Epidermal melanocyte (primary cell): ENCODE measurements around the gene MISFA.
"Not testable (repeated sequence)": the region's sequence is repeated elsewhere in the genome, so short reads cannot be mapped to it uniquely, and the experiment has no call there.

Experiments
- DNase-seq: peaks from one replicate; pipeline ENCODE4 v3.0.0; 2011; ENCODE audit warnings: low spot score; ENCODE audit not compliant: insufficient read length

Gene MISFA

DNA sequence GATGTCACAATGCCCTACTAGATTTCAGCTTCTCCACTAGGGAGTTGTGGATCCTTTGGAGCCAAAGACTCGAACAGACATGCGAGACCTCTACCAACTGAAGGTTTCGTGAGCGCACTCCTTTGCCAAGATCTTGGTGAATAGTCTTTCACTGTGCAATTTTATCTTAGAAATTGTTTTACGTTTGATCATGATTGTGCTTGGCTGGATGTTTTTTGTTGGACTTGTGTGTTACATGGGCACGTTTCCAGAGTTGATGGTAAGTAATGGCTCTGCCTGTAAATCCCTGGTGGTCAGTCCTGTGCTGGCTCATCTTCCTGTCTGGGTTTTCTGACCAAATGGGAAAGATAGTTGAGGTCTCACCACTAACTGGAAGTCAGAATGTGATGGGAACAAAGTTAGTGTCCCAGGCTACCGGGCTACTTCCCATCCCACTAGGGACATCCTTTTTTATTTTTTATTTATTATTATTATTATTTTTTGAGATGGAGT lies at the start of gene MISFA:
Gene MISFA, plus strand, starts transcription at position 51 of the 492 bp plus-strand sequence. Its CDS starts 140 bp downstream, at position 191.
- no peak for DNase-seq

DNA sequence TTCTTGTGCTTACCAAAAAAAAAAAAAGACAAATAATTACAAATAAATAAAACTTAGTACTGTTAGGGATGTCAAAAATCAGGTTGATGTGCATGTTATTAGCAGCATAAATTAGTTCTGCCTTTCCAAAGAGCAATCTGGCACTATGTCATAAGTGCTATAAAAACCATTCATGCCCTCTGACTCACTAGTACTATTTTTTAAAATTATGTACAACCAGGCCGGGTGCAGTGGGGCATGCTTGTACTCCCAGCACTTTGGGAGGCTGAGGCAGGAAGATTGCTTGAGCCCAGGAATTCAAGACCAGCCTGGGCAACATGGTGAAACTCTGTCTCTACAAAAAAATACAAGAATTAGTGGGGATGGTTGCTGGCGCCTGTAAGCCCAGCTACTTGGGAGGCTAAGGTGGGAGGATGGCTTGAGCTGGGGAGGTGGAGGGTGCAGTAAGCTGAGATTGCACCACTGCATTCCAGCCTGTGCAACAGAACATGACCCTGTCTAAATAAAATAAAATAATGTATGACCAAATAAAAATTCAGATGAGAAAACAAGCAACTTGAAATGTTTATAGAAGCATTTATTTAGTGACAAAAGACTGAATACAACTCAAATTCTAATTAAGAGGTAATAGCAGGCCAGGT lies 36.4 kb upstream of the MISFA start:
- DNase-seq: no peak

DNA sequence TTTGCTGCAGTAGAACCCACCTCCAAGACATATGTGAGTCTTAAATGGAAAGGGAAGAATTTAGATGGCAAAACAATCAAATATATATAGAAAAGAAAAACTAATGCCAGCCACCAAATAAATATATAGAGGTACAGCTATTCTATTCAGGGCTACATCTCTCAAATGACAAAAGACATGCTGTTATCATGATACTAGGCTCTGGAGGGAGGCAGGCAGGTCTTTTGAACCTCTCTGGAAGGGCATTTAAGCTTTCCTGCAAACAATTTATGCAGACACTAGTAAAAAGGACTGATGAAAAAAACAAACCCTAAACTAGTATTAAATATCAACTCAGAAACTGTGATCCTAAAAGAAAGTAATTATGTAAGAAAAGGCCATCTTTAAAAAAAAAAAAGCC lies 35.4 kb upstream of the MISFA start:
- DNase-seq: no peak

DNA sequence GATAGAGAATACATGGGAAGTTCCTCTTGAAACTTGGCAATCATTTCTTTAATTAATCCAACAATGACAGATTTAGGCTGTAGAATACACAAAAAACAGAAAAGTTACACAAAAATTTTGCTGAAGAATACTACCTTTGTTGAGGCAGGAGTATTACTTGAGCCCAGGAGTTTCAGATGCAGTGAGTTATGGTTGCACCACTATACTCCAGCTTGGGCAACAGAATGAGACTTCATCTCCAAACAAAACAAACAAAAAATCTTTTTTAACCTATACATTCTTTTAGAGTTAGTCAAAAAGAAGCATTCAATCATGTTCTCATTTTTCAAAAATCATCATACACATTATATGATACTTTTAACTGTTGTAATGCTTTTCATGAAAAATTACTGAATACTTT lies 33.2 kb upstream of the MISFA start:
- no peak for DNase-seq

DNA sequence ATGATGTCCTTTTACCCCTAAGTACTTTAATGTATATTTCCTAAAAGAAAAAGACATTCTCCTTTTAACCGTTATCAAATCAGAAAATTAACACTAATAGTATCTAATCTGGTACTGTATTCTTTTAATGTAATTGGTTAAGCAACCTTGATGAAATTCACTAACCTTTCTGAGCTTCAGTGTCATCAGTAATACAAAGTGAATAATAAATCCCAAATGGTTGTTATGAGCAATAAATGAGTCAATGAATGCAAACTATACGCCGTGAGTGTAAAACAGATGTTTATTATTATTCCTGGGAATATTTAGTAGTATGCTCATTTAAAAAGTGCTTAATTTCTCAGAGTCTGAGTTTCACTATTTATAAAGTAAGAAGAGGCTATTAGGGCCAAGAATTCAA lies 32.5 kb upstream of the MISFA start:
- DNase-seq: no peak

DNA sequence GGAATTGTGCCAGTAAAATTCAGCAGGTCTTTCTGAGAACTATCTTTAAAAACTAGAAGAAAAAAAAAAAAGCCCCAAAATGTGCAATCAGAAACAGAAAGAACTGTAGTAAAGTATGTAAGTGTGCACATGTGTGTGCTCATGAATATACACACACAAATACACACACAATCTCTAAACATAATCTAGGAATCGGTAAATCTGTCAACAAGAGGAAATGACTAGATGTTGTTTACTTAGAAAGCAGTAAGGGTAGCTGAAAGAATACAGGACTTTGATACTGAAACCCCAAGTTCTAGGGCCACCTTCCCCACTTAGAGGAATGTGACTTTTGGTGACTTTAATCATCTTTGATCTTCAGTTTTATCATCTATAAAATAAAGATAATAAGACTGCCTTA lies 24.2 kb upstream of the MISFA start:
- DNase-seq: no peak

DNA sequence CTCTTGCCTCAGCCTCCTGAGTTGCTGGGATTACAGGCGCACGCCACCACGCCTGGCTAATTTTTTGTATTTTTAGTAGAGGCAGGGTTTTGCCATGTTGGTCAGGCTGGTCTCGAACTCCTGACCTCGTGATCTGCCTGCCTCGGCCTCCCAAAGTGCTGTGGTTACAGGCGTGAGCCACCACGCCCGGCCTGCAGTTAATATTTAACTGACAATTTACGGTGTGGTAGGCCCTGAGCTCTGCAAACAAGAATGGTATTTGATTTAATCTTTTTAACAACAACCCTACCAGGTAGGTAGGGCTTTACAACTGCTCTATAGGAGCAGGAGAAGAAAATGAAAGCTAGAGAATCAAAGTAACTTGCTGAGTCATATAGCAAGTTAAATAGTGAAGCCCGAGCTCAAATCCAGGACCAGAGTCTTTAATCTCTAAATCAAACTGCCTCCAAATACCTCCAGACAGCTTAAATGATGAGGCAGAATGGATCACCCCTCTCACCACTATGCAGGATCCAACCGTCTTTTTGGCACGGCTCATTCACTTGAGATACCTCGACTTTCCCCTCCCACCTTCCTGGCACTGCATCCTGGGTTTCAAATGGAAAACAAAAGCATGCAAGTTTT lies 20.5 kb upstream of the MISFA start:
- no peak for DNase-seq

DNA sequence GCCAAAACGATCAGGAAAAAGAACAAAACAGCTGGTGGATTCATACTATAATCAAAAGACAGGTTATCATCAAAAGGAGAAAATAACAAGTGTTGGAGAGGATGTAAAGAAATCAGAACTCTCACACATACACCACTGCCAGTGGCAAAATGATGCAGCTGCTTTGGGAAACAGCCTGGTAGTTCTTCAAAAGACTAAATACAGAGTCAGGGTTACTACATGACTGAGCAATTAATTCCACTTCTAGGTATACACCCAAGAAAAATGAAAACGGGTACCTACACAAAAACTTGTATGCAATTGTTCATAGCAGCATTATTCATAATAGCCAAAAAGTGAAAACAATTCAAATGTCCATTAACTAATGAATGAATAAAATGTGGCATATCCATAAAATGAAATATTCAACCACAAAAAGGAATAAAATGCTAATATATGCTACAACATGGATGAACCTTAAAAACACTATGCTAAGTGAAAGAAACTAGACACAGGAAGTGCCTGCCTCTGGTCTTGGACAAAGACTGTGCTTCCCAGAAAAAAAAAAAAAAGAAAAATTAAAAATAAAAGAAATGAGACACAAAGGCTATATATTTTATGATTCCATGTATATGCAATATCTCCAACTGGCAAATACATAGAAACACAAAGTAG lies 19.3 kb upstream of the MISFA start:
- no peak for DNase-seq

DNA sequence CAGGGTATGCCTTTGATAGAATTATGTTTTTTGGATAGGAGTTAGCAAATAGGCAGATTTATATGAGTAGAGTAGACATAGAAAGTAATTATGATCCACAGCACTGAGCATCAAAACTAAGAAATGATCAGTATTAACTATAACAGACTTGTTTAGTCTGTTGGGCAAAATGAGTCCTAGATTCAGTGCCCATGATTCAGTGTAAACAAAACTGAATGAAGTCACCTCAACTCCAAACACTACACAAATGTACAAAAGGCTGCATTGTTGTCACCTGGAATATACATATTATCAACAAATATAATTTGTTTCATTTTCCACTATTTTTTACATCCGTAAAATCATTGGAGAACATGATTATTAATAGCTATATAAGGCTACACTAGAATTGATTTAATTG lies 17.8 kb upstream of the MISFA start:
- no peak for DNase-seq

DNA sequence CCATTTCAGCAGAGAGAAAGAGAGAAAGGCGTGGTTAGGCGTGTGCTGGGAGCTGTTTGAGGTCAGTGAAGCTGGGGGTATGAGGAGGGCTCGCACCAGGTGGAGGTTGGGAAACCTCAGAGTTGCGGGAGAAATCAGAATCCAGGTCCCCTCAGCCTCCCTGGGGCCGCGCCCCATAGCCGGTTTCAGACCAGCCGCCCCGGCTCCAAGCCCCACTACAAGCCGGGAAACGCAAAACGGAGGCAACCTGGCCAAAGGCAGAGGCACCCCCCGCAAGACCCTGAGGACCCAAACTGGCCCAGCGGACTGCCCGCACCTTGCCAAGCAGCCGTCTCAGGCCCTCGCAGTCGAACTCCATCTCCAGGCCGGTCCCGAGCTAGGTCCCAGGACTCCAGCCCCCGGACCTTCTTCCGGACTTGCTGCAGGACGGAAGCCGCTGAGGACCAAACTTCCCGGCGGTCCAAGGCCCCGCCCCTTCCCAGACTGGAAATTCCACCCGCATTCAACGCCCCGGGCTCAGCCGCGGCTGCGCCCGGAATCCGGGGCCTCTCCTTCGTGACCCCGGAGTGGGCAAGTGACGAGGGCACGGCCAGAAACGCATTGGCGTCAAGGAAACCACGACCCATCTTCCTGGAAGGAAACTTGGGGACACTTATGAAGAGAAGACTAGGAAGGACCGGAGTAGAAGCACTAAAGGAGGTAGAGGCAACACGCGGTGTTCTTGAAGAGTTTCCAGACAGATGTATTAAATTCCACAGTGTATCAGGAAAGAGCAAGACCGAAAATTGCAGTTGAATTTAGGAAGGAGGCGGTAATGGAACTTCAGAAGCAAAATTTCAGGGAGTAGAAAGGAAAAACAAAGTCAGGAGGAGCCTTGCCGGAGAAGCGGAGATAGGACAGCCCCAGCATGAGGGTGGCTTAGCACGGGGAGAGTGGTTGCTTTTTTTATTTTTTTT lies 11.0 kb upstream of the MISFA start, which contains the start of gene UEVLD:
Gene UEVLD, minus strand, starts transcription at position 438 of the 956 bp plus-strand sequence. Its CDS starts 80 bp downstream, at position 358.
- DNase-seq: peak; percentile 98

DNA sequence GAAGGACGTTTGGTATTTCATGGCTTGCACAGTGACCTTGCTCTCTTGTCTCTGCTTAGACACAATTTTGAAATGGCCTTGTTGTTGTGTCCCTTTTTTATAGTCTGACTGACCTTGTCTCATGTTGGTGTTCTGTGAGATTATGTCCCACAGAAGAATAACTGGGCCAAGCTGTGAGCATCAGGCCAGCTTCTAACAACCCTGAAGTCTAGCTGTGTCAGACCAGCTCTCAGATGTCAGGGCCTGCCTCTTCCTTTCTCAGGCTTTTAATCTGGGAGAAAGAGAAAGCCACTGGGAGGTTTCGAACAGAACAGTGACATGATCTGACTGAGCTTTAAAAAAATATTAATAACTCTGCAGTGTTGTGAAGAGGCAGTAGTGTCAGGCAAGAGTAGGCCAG lies 9.0 kb upstream of the MISFA start:
- DNase-seq: no peak

DNA sequence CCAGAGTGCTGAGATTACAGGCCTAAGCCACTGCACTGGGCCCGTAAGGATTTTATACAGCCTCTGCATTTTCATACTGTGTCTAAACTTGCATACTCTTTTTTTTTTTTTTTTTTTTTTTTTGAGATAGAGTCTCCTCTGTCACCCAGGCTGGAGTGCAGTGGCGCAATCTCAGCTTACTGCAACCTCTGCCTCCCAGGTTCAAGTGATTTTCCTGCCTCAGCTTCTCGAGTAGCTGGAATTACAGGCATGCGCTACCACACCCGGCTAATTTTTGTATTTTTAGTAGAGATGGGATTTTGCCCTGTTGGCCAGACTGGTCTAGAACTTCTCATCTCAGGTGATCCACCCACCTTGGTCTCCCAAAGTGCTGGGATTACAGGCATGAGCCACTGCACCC lies 5.5 kb upstream of the MISFA start:
- not testable (repeated sequence) for DNase-seq

DNA sequence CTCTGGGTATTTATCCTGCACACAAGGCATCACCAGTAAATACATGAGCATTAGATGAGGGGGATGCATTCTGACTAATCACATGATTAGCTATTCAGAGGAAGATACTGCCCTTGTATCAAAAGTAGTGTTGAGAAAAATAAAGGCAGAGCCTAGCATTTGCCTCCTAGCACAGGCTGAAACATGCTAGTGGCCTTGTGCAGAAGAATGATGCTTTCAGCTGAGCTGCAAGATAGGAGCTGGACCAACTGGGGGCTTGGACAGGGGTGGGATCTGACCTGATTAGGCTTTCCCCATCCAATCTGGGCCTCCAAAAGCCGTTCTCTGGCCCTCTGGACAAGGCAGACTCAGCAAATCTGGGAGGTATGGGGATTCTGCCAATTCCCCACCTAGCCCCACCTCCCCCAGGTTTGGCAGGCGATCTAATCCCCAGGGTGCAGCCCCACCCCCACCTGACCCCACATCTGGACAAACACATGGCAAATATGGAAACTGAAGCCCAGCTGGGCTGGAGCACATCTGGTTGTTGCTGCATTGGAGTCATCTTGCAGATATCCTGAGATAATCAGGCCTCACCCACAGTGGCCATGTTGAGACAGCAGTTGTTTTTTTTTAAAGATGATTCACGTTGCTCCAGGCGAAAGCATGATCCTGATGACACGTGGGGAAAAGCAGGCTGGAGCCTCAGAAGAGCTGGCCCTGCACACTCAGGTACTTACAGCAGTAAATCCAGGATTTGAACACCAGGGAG lies 4.4 kb upstream of the MISFA start:
- DNase-seq: no peak

DNA sequence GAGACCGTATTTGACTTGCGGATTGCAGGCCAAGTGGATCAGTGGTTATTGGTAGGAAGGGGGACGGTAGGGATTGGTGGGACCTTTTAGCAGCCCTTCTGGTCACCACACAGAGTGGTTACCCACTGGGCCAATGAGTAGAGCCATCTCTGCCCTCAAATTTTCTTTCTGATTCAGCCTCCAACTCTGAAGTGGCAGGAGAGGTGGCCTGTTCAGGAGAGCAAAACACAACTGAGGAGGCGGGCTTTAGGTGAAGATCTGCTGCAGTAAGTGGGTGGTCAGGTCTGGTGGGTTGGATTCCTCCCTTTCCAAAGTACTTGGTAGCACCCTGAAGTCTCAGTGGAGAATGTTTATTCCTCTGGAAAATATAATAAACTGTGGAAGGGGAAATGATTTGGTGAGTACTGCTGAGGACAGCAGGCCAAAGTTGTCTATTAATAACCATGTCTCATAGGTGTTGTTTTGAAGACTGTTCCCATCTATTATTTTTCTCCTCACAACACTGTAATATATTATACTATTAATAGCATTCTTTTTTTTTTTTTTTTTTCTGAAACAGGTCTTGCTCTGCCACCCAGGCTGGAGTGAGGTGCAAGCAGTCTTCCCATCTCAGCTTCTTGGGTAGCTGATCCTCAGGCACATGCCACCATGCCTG lies 1.5 kb downstream of the MISFA start:
- no peak for DNase-seq

DNA sequence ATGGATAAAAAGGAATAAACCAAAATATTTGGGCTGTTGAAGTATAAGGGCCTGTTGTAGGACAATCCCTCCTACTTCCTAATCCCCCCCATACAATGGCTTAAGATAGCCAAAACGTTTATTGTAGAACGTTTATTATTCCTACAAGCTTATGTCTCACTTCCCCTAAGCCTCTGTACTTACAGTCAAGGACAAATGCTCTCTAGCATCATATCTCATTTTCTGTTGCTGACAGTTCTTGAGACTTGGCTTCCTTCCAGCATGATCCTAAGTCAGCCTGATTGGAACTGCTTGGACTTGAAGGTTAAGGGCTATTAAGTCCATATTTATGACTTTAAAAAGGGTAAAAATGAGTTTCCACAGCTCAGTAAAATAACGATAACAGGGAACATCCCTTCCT lies 8.8 kb downstream of the MISFA start:
- DNase-seq: no peak

DNA sequence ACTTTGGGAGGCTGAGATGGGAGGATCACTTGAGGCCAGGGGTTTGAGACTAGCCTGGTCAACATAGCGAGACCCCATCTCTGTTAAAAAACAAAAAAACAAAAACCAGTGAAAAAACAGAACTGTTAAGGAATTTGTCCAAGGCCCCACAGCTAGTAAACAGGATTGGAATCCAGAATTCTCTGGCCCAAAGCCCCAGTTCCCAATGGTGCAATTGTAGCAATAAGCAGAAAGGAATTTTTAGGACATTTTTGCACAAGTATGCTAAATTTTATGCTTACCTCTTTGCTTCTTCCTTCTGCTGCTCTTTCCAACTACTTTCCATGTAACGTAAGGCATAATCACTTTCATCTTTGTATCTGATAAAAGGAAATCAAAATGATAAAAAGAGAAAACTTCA lies 11.6 kb downstream of the MISFA start:
- no peak for DNase-seq

DNA sequence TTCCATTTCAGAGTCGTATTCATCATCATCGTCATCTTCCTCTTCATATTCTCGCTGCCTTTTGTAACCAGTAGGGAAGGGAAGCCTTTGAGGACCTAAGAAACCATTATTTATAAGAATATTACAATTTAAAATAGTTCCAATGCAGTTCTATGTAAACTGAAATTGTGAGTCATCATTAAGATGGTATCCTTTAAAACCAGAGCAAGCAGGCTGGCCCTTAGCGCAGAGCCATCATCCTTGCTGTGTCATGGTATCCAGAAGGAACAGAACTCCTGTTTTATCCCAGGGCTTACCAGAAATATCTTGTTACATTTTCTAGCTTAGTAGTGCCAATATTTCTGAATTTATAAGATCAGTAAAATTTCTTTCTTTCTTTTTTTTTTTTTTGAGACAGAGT lies 12.8 kb downstream of the MISFA start:
- no peak for DNase-seq

DNA sequence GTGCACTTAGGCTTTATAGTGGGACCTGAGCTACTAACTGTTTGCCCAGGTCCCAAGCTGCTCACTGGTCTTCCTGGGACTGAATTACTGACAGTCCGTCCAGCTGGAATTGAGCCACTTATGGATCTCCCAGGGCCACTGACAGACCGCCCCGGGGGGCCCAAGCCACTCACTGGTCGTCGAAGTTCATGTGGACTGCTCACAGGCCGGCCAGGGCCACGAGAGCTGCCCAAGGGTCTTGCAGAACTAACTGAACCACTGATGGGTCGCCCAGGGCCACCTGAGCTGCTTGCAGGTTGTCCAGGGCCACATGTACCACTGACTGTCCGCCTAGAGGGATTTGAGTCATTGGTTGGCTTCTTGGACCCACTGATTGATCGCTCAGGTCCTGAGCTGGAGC lies 15.1 kb downstream of the MISFA start:
- DNase-seq: no peak

DNA sequence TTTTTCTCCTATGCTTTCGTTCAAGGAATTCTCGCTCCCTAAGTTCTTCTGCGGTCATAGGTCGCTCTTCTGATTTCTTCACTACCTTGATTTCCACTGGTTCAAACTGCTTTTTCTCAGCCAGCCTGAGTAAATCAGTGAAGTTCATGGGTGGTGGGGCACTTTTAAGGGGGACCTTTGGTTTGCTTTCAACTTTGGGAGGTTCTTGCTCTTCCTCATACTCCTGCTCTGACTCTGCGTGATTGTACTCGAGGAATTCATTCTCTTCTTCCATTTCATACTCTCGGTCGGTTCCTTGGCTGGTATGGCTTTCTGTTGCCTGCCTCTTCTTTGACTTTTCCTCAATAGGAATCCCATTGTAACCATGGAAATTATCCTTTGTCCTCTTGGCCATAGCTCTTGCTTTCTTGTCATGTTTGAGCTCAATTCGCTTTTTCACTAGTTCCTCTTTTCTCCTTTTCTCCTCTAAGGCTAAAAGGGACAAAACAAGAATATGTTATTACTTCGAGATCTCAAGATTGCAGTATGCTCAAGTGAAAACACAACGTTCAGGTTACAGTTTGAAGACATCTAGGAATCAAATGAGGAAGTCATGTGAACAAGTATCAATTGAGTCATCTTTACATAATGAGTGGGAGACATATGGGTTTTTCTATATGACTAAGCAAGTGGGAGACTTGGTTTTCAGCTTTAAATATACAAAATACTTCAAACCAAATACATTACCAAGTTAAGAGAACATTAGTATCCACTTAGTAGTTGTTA lies 16.2 kb downstream of the MISFA start:
- no peak for DNase-seq
